HG02943 (cell line): ENCODE measurements around the gene ZNF878.
A peak's percentile ranks its signal among the peaks of the same experiment; 100 is the strongest.
"Not testable (repeated sequence)": the region's sequence is repeated elsewhere in the genome, so short reads cannot be mapped to it uniquely, and the experiment has no call there.

Source experiments
- ATAC-seq: cut with Tn5 transposase; IDR thresholded peaks from one replicate; pipeline ENCODE4 v1.9.1; 2021; ENCODE audit warnings: mild to moderate bottlenecking, low read depth, moderate library complexity; ENCODE audit not compliant: unreplicated experiment

The ZNF878 gene

DNA sequence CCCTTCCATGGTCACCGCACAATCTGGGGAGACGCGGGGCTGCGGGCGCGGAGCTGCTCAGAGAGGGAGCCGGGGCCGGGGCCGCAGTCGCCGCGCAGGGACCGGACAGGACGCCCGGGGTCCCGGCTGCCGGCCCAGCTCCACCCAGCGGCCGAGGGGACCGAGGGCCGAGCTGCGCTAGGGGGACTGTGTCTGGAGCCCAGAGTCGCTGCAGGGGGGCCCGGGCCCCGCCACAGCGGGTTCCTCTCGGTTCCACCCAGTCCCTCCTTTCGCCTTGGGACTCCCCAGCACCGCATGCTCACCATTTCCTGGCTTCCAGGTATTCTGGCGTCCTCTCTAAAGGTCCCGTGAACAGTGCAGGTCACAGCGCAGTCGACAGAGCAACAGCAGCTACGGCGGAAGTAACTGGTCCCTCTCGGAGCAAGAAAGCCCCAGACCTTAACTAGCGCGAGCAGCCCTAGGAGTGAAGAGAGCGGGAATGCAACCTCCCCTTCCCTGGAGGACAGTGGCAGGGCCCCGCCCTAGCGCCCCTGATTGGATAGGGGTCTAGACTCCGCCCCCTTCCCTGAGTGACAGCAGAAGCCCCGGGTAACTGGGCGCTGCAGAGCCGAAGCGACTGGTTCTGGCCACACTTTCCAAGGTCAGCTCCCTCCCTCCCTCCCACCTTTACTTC, at the start of gene ZNF878:
Gene ZNF878 (minus strand): TSS at position 465 of the 673 bp plus-strand sequence. CDS start 160 bp downstream, at position 305.
- ATAC-seq = peak; percentile 79

DNA sequence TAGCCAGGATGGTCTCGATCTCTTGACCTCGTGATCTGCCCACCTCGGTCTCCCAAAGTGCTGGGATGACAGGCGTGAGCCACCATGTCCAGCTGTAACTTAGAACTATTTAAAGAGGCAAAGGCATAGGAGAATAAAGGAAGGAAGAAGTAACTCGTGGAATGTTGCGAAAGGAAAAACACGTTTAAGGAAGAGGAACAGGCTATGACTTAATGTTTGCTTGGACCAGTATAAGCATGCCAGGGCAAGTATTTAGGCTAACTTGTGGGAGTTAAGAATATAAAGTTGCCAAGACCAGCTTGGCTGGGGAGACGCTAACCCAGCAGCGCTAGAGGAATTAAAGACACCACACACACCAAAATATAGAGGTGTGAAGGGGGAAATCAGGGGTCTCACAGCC, 45.3 kb upstream of the ZNF878 start:
- no peak for ATAC-seq

DNA sequence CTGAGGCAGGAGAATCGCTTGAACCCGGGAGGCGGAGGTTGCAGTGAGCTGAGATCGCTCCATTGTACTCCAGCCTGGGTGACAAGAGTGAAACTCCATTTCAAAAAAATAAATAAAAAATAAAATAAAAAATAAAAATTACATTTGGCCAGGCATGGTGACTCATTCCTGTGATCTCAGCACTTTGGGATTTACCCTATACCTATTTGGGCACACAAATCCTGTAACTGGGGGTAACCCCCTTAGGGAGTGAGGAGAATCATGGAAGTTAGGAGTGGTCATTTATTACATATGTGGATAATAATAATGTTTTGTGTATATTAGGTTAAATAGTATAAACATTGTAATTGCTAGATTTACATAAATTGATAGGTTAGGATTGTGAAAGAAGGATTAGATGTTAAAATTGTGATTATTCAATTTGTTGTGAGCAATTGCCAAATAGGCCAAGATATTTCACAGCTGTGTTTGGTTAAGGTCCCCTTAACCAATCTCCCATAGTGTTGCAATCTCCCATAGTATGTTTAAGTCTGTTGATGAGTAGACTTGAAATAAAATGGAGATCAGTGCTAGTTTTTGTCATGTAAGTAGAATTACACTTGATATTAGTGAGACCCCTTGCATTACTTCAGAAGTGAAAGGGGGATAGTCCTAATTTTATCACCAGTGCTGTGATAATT, 42.5 kb upstream of the ZNF878 start:
- ATAC-seq = no peak

DNA sequence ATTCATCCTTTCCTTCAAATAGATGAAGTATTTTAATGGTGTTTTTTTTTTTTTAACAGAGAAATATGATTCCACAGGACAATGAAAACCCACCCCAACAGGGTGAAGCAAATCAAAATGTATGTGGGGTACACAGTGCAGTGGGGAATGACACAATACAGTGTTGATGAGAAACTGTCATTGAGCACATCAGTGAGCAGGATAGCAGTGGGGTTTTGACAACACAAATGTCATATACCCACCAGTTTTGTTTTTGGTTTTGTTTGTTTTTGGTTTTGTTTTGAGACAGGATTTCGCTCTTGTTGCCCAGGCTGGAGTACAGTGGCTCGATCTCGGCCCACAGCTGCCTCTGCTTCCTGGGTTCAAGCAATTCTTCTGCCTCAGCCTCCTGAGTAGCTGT, 41.0 kb upstream of the ZNF878 start:
- ATAC-seq = no peak

DNA sequence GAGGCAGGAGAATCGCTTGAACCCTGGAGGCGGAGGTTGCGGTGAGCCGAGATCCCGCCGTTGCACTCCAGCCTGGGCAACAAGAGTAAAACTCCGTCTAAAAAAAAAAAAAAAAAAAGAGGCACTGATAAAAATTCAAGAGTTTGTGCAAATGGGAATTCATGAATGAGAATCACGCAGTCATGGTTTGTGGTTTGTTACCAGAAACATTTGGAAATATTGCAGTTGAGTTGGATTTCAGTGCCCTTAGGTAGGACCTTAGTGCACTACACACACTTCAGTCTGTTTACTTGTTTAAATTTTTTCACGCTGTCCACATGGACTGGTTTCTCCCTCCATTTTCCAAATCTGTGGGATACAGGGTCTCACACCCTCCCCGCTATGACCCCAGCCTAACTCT, 40.2 kb upstream of the ZNF878 start:
- no peak for ATAC-seq

DNA sequence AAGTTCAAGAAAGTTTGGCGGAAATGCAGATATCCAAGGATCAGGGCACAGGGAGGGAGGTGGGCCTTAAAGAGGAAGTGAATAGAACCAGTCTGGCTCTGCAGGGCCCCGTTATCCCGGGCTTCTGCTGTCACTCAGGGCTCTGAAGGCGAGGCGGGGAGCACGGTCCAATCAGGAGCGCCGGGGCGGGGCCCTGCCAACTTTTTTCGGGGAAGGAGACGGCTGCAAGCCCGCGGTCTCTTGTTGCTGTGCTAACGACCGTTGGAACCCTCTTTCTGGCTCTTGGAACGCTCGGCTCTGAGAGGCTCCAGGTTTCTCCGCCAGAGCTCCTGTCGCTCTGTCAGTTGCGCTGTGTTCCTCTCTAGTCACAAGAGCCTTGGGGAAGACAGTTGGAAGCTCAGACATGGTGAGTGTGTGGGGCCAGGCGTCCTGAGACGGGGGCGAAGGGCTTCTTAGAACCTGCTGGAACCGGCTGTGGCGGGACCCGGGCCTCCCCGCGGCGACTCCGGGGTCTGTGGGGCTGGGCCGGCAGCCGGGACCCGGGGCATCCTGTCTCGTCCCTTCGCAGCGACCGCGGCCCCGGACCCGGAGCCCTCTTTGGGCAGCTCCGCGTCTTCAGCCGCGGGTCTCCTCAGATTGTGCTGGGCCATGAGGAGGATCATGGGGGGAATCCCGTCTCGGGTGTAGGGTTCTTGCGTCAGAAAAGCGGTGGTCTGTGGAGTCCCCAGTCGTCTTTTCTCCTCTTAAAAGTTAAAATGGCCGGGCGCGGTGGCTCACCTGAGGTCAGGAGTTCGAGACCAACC, 39.5 kb upstream of the ZNF878 start:
- no peak for ATAC-seq

DNA sequence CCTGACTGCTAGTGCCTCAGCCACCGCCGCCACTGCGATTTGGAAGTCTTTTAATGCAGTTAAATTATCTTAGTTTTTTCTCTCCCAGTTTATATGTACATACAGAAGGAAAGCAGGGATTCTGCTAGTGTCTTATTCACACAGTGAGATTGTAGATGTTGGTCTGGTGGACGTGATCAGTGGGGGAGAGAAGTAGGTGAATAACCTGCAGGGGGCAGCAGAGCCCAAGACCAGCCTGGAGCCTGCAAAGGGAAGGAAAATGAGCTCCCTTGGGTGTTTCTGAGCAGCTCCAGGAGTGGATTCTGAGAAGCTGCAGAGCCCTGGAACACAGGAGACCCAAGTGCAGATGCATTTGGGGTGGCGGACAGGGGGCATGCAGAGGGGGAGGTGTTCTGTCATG, 38.0 kb upstream of the ZNF878 start:
- ATAC-seq = no peak

DNA sequence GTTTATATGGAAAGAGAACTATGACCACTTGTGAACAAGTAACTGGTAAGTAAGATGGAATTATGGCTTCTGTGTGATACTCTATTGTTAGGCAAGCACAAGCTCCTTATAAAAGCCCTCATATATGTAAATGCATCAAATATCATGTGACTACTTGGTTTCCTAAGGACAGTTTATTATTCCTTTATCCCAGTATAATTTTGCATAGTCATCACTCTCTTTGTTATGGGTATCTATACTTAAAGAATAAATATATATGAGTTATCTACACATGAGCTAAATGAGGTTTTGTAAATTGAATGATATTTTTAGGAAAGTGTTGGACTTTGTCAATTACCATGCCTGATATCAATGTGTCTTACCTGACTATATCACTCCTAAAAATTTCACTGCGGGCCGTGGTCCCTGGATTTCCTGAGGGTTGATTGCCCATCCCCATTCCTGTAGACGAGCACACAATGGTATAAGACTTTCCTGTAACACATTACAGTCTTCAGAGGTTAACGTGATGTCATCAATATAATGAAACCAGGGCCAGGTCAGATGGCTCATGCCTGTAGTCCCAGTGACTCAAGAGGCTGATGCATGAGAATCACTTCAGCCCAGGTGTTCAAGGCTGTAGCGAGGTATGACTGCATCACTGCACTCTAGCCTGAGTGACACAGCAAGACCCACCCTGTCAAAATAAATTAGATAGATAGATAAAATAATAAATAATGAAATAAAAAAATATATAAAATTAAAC, 32.5 kb upstream of the ZNF878 start:
- no peak for ATAC-seq

DNA sequence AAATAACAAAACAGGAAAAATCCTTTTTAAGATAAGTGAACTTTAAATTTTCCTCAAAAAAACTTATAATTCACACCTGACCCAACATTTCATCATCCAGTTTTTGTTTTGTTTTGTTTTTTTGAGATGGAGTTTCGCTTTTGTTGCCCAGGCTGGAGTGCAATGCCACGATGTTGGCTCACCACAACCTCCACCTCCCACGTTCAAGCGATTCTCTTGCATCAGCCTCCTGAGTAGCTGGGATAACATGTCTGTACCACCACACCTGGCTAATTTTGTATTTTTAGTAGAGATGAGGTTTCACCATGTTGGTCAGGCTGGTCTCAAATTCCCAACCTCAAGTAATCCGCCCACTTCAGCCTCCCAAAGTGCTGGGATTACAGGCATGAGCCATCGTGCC, 30.6 kb upstream of the ZNF878 start:
- not testable (repeated sequence) for ATAC-seq

DNA sequence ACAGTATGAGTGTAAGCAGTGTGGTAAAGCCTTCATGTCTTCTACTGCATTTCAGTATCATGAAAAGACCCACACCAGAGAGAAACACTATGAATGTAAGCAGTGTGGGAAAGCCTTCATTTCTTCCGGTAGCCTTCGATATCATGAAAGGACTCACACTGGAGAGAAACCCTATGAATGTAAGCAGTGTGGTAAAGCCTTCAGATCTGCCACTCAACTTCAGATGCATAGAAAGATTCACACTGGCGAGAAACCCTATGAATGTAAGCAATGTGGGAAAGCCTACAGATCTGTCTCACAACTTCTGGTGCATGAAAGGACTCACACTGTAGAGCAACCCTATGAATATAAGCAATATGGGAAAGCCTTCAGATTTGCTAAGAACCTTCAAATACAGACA, 24.6 kb upstream of the ZNF878 start:
- ATAC-seq = no peak

DNA sequence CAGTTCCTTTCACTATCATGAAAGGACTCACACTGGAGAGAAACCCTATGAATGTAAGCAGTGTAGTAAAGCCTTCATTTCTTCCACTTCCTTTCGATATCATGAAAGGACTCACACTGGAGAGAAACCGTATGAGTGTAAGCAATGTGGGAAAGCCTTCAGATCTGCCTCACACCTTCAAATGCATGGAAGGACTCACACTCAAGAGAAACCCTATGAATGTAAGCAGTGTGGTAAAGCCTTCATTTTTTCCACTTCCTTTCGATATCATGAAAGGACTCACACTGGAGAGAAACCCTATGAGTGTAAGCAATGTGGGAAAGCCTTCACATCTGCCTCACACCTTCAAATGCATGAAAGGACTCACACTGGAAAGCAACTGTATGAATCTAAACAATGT, 23.6 kb upstream of the ZNF878 start:
- not testable (repeated sequence) for ATAC-seq

DNA sequence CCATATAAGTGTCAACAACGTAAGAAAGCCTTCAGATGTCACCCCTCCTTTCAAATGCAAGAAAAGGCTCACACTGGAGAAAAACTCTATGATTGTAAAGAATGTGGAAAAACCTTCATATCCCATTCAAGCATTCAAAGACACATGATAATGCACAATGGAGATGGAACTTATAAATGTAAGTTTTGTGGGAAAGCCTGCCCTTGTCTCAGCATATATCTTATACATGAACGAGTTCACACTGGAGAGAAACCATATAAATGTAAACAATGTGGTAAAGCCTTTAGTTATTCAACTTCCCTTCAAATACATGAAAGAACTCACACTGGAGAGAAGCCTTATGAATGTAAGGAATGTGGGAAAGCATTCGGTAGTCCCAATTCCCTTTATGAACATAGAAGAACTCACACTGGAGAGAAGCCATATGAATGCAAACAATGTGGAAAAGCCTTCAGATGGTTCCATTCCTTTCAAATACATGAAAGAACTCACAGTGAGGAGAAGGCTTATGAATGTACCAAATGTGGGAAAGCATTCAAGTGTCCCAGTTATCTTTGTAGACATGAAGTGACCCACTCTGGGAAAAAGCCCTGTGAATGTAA, 22.9 kb upstream of the ZNF878 start:
- no peak for ATAC-seq

DNA sequence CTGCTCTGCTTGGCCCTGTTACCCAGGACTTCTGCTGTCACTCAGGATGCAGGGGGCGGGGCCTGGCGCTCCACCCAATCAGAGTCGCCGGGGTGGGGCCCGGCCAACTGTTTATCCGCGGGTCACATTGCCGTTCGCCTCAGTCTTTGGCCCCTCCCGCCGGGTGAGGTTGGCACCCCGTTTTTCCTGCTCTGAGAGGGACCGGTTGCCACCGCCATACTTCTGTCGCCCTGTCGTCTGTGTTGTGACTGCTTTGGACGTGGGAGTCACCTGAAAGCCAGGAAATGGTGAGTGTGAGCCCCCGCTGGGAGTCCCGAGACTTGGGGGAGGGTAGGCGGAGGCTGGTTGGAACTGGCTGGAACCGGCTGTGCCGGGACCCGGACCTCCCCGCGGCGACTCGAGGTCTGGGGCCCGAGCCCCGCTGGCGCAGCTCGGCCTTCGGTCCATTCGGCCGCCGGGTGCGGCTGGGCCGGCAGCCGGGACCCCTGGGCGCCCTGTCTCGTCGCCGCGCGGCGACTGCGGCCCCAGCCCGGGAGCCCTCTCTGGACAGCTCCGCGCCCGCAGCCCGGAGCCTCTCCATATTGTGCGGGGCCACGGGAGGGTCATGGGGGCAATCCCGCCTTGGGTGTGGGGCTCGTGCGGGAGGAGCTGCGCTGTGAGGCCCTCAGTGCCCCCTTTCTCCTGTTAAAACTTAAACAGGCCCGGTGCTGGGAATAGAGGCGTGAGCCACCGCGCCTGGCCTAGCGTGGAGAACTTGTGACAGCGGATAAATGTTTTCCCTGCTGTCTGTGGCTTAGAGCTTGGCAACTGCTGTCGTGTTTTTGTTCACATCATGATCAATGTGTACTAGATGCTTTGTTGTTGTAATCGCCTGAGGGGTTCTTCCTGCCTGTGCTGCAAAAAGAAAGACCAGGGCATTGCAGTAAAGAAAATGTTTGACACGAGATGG, 12.1 kb upstream of the ZNF878 start, which contains the start of gene ZNF844:
Gene ZNF844 (plus strand): TSS at position 142 of the 949 bp plus-strand sequence. CDS start 143 bp downstream, at position 285.
- ATAC-seq = no peak

DNA sequence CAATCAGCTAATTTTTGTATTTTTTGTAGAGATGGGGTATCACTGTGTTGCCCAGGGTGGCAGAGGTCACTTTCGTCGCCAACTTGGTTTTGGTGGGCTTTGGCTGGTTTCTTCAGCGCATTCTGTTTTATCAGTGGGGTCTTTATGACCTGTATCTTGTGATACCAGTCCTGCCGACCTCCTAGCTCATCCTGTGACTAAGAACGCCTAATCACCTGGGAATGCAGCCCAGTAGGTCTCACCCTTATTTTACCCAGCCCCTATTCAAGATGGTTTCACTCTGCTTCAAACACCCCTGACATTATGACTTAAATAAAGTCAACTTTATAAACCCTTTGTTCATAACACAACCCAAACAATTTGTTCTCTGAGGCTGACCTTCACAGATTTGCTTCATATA, 3.0 kb upstream of the ZNF878 start:
- no peak for ATAC-seq

DNA sequence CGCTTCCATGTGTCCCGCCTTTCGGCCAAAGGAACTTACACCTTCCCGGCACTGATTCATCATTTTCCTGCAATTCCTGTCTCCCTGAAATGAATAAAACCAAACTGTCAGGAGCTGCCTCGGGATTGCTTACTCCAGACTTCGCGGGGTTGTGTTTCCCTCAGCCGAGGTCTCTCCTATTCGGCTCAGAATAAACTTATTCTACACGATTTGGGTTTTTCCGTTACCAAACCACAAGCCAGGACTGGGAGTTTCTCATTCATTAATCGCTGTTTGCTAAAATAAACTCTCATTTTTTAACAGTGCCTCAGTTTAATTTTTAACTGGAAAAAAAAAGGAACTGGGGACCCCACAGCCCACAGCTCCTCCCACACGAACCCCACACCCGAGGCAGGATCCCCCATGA, 667 bp downstream of the ZNF878 start:
- peak; percentile 24 for ATAC-seq

DNA sequence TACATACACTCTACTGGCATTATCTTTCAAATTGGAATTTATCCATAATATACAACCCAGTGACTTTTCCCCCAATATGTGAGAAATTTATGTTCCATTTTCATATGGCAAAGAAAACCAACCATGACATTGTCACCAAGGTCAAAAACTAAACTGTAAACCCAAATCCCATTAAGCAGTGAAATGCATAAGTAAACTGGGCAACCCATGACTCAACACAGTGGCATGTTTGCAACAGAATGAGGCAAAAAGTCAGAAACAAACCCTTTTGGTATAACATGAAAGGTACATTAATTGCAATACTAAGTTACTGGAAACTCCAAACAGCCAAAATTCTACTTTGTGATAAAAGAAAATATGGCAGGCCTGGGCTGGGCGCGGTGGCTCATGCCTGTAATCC, 4.9 kb downstream of the ZNF878 start:
- no peak for ATAC-seq

DNA sequence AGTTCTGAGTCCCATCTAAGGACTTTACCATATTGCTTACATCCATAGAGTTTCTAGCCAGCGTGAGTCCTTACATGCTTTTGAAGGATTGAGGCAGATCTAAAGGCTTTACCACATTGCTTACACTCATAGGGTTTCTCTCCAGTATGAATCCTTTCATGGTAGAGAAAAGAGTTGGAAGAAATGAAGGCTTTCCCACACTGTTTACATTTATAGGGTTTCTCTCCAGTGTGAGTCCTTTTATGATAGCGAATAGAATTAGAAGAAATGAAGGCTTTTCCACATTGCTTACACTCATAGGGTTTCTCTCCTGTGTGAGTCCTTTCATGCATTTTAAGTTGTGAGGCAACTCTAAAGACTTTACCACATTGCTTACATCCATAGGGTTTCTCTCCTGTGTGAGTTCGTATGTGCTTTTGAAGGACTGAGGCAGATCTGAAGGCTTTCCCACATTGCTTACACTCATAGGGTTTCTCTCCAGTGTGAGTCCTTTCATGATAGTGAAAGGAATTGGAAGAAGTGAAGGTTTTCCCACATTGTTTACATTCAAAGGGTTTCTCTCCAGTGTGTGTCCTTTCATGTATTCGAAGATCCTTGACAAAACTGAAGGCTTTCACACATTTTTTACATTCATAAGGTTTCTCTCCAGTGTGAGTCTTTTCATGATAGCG, 8.9 kb downstream of the ZNF878 start:
- ATAC-seq = no peak

DNA sequence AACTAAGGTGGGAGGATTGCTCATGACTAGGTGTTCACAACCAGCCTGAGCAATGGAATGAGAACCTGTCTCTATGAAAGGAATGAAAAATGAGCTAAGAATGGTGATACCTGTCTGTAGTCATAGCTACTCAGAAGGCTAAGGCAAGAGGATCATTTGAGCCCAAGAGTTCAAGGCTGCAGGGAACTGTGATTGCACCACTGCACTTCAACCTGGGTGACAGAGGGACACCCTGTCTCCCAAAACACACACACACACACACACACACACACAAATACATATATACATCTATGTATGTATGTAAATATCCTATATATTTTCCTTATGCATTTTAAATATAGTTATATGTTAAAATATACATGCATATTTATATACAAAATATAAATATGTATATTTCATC, 9.9 kb downstream of the ZNF878 start:
- ATAC-seq = no peak
